22Rv1 (cell line): ENCODE data around the gene MTCP1.

Experiments used
- H3K27ac ChIP-seq: fragments of 450-650 bp; 2 replicates; pipeline ENCODE4 v1.5.1; 2017
- ZFX ChIP-seq: fragments of 450-650 bp; IDR thresholded peaks from 2 replicates; pipeline ENCODE4 v1.6.1; 2017; ENCODE audit warnings: antibody characterized with exemption, borderline replicate concordance
- TF ChIP-seq, protein P1 (sequence below): fragments of 450-650 bp; IDR thresholded peaks from 2 replicates; pipeline ENCODE4 v1.5.1; 2017; ENCODE audit warnings: mild to moderate bottlenecking

The MTCP1 gene

DNA sequence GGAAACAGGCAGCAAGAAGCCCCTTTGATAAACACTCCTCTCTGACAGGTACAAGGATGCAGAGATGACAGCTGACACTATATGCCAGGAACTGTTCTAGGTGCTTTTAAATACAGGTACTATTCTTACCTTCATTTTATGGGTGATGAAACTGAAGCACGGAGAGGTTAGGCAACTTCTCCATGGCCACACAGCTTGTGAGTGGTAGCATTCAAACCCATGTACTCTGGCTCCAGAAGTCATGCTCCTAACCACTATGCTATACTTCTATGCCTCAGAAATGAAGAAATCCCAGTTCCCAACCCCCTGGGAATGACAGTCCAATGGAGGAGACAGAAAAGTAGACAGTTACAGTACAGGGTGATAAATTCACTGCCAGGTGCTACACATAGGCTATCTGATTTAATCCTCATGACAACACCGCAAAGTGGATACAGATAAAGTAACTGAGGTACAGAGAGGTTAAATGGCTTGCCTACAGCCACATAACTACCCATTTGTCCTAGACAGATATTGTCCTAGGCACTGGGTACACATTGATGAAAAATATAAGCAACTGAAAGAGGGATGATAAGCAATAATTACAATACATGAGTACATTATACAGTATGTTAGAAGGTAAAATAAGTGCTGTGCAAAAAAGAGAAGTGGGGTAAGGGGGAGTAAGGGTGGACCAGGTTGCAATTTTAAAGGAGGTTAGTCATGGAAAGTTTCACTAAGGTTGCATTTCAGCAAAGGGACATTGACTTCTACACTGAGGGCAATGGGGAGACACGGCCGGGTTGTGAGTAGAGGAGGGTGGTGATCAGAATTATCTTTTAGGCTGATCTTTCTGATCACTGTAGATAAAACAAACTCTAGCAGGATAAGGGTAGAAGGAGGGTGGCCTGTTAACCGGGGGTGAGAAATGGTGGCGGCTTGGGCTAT is 46.8 kb downstream of the MTCP1 start:
- no peak overlapping the region for H3K27ac ChIP-seq

DNA sequence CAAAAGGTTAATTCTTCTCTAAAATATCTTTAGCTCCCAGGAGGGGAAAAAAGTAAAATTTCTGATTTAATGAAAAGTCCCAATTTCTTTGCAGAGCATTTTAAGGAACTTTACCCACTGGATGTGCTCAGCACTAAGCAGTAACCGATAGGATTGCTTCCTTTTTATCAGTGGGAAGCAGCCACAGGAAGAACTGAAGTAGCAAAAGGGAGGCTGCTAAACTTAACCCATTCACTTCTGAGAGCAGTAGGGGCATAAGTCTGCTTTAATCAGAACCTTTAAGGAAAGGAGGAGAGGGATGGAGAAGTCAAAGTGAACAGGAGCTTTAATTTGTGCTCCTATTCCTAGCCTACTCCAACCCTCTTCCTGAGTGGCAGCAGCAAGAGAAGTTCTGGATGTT is 48.4 kb downstream of the MTCP1 start, which contains the start of gene F8:
Gene F8, minus strand, starts transcription at position 139 of the 400 bp plus-strand sequence. CDS start 171 bp downstream, outside the sequence.
- TF ChIP-seq, protein P1, sequence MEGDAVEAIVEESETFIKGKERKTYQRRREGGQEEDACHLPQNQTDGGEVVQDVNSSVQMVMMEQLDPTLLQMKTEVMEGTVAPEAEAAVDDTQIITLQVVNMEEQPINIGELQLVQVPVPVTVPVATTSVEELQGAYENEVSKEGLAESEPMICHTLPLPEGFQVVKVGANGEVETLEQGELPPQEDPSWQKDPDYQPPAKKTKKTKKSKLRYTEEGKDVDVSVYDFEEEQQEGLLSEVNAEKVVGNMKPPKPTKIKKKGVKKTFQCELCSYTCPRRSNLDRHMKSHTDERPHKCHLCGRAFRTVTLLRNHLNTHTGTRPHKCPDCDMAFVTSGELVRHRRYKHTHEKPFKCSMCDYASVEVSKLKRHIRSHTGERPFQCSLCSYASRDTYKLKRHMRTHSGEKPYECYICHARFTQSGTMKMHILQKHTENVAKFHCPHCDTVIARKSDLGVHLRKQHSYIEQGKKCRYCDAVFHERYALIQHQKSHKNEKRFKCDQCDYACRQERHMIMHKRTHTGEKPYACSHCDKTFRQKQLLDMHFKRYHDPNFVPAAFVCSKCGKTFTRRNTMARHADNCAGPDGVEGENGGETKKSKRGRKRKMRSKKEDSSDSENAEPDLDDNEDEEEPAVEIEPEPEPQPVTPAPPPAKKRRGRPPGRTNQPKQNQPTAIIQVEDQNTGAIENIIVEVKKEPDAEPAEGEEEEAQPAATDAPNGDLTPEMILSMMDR = no peak
- TF ChIP-seq ZFX = no peak
- no peak within 1 kb of the TSS for H3K27ac ChIP-seq

More for the DNA sequence above, 46.8 kb downstream of the MTCP1 start:
- TF ChIP-seq ZFX = no peak
- TF ChIP-seq, protein P1 = no peak

DNA sequence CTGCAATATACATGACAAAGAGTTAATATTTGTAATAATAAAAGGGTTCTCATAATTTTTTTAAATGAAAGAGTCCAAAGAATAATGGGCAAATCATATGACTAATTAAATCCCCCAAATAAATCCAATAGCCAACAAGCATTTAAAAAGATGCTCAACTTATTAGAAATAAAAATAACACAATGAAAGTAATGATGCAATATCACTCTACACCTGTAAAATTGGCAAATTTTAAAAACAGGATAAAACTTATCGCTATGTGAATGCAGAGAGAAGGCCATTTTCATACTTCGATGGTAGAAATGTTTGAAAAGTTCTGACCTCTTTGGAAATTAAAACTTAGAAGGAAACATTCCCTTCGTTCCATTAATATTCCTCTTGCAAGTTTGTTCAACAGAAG is 50.3 kb downstream of the MTCP1 start:
- TF ChIP-seq, protein P1 = no peak
- no peak for TF ChIP-seq ZFX
- no peak overlapping the region for H3K27ac ChIP-seq
